GM23338 (cell line): ENCODE results near the gene ZIC2. TPM values are rescaled to one million over a fixed set of nuclear protein-coding genes. Genes with fewer than 3 reads are reported as not detected.
A peak's percentile ranks its signal among the peaks of the same experiment; 100 is the strongest.

Experiments used
- ATAC-seq: fragments of 200-7000 bp; cut with Tn5 transposase; 3 replicates; pipeline ENCODE4 v1.9.1; 2020
- DNase-seq: peaks from one replicate; pipeline ENCODE4 v3.0.0-alpha.2; 2015; ENCODE audit warnings: low spot score
- H2AFZ ChIP-seq: fragments of 200-600 bp; sonication (generic); 2 replicates; pipeline ENCODE4 v1.8.0; 2016; ENCODE audit warnings: antibody characterized with exemption, mild to moderate bottlenecking, moderate library complexity
- H3F3A ChIP-seq: fragments of 200-600 bp; sonication (generic); replicated peaks from 2 replicates; pipeline ENCODE4 v1.8.0; 2017; ENCODE audit warnings: antibody characterized with exemption, mixed run types, low read depth
- H3K27ac ChIP-seq: fragments of 200-600 bp; sonication (generic); 2 replicates; pipeline ENCODE4 v1.6.1; 2016; ENCODE audit warnings: low read depth
- H3K27me3 ChIP-seq: fragments of 200-600 bp; sonication (generic); 2 replicates; pipeline ENCODE4 v1.8.0; 2016; ENCODE audit warnings: mild to moderate bottlenecking, mixed run types, moderate library complexity; ENCODE audit not compliant: insufficient read depth
- H3K36me3 ChIP-seq: fragments of 200-600 bp; sonication (generic); 2 replicates; pipeline ENCODE4 v1.8.0; 2016; ENCODE audit warnings: mild to moderate bottlenecking; ENCODE audit not compliant: insufficient read depth
- H3K4me1 ChIP-seq: fragments of 200-600 bp; sonication (generic); 2 replicates; pipeline ENCODE4 v1.8.0; 2016; ENCODE audit warnings: mild to moderate bottlenecking, moderate library complexity; ENCODE audit not compliant: insufficient read depth
- H3K4me2 ChIP-seq: fragments of 200-600 bp; sonication (generic); 2 replicates; pipeline ENCODE4 v1.7.1; 2017; ENCODE audit warnings: mixed run types
- H3K4me3 ChIP-seq: fragments of 200-600 bp; sonication (generic); 2 replicates; pipeline ENCODE4 v1.6.1; 2016; ENCODE audit warnings: mixed run types
- H3K79me2 ChIP-seq: fragments of 200-600 bp; sonication (generic); replicated peaks from 2 replicates; pipeline ENCODE4 v1.8.0; 2017; ENCODE audit warnings: mild to moderate bottlenecking; ENCODE audit not compliant: insufficient read depth
- H3K9me2 ChIP-seq: fragments of 200-600 bp; sonication (generic); 2 replicates; pipeline ENCODE4 v1.8.0; 2017; ENCODE audit not compliant: insufficient read depth
- H4K20me1 ChIP-seq: fragments of 200-600 bp; sonication (generic); replicated peaks from 2 replicates; pipeline ENCODE4 v1.8.0; 2017; ENCODE audit warnings: mild to moderate bottlenecking; ENCODE audit not compliant: insufficient read depth
- H3K27ac Mint-ChIP-seq: 2 replicates; pipeline ENCODE4 v1.8.0; 2020; ENCODE audit warnings: inconsistent platforms, mild to moderate bottlenecking, moderate library complexity, mixed read lengths
- H3K27me3 Mint-ChIP-seq: 3 replicates; pipeline ENCODE4 v1.8.0; 2022; ENCODE audit warnings: low read depth, mild to moderate bottlenecking, moderate library complexity, mixed read lengths, inconsistent platforms; ENCODE audit not compliant: insufficient read depth, poor library complexity
- H3K36me3 Mint-ChIP-seq: 3 replicates; pipeline ENCODE4 v1.8.0; 2021; ENCODE audit warnings: low read depth, mild to moderate bottlenecking, inconsistent platforms, moderate library complexity, mixed read lengths
- H3K4me1 Mint-ChIP-seq: 3 replicates; pipeline ENCODE4 v1.8.0; 2020; ENCODE audit warnings: mild to moderate bottlenecking, inconsistent platforms, mixed read lengths
- H3K4me3 Mint-ChIP-seq: 3 replicates; pipeline ENCODE4 v1.8.0; 2021; ENCODE audit warnings: moderate library complexity, mild to moderate bottlenecking, inconsistent platforms, mixed read lengths
- H3K9me3 Mint-ChIP-seq: 3 replicates; pipeline ENCODE4 v1.8.0; 2020; ENCODE audit warnings: moderate library complexity, mild to moderate bottlenecking, inconsistent platforms, mixed read lengths
- CREB1 ChIP-seq: fragments of 250-450 bp; sonication (Bioruptor Pico); IDR thresholded peaks from 2 replicates; pipeline ENCODE4 v1.5.0; 2020; ENCODE audit warnings: low read depth, mild to moderate bottlenecking, moderate library complexity
- EZH2 ChIP-seq: fragments of 200-600 bp; sonication (generic); IDR thresholded peaks from one replicate; pipeline ENCODE4 v1.8.0; 2017; ENCODE audit warnings: antibody characterized with exemption, mild to moderate bottlenecking, low read depth; ENCODE audit not compliant: unreplicated experiment
- EZH2phosphoT487 ChIP-seq: fragments of 200-600 bp; sonication (generic); IDR thresholded peaks from one replicate; pipeline ENCODE4 v1.8.1; 2018; ENCODE audit warnings: antibody characterized with exemption; ENCODE audit not compliant: unreplicated experiment
- JUNB ChIP-seq: IDR thresholded peaks from one replicate; pipeline ENCODE4 v1.6.1; 2016; ENCODE audit warnings: antibody characterized with exemption; ENCODE audit not compliant: unreplicated experiment
- NANOG ChIP-seq: IDR thresholded peaks from 2 replicates; pipeline ENCODE4 v1.6.1; 2016; ENCODE audit warnings: antibody characterized with exemption, borderline replicate concordance
- STAT1 ChIP-seq: IDR thresholded peaks from one replicate; pipeline ENCODE4 v1.6.1; 2016; ENCODE audit warnings: antibody characterized with exemption; ENCODE audit not compliant: unreplicated experiment
- ZNF114 ChIP-seq: fragments of 250-450 bp; sonication (Bioruptor Pico); IDR thresholded peaks from 2 replicates; pipeline ENCODE4 v1.5.0; 2020; ENCODE audit warnings: mild to moderate bottlenecking, moderate library complexity
- ZNF331 ChIP-seq: fragments of 250-450 bp; sonication (Bioruptor Pico); IDR thresholded peaks from 2 replicates; pipeline ENCODE4 v1.5.0; 2020; ENCODE audit warnings: low read depth, mild to moderate bottlenecking, moderate library complexity
- polyA plus RNA-seq: library from polyadenylated mRNA; unstranded; fragments of >200 nt; fragmentation: Nextera tagmentation; extraction: Ambion mirVana; gene quantifications from 2 replicates; pipeline ENCODE4 v1.2.1, GENCODE V29; 2016
- total RNA-seq: library from RNA; depleted of rRNA; stranded (reverse); fragments of >200 nt; shearing (Covaris generic); gene quantifications from 2 replicates; pipeline ENCODE4 v1.2.3, GENCODE V29; 2014
- TF ChIP-seq, protein P1 (sequence below), 2 experiments: fragments of 200-600 bp in 1 of 2; sonication (generic) in 1 of 2; conservative IDR thresholded peaks; 2 replicates each; pipeline versions ENCODE4 v1.5.1 to v1.6.1; 2016 to 2017; ENCODE audit warnings: antibody characterized with exemption in 2 of 2, low read depth in 2 of 2, mild to moderate bottlenecking in 2 of 2, moderate library complexity in 1 of 2
- TF ChIP-seq, protein P2 (sequence below): IDR thresholded peaks from one replicate; pipeline ENCODE4 v1.6.1; 2018; ENCODE audit warnings: antibody characterized with exemption; ENCODE audit not compliant: unreplicated experiment
- TF ChIP-seq, protein P3 (sequence below): IDR thresholded peaks from 2 replicates; pipeline ENCODE4 v1.6.1; 2016; ENCODE audit warnings: antibody characterized with exemption

The ZIC2 gene
- total and polyA plus RNA-seq, 2 experiments from 2014 or later = 63.2 to 87.9 TPM

DNA sequence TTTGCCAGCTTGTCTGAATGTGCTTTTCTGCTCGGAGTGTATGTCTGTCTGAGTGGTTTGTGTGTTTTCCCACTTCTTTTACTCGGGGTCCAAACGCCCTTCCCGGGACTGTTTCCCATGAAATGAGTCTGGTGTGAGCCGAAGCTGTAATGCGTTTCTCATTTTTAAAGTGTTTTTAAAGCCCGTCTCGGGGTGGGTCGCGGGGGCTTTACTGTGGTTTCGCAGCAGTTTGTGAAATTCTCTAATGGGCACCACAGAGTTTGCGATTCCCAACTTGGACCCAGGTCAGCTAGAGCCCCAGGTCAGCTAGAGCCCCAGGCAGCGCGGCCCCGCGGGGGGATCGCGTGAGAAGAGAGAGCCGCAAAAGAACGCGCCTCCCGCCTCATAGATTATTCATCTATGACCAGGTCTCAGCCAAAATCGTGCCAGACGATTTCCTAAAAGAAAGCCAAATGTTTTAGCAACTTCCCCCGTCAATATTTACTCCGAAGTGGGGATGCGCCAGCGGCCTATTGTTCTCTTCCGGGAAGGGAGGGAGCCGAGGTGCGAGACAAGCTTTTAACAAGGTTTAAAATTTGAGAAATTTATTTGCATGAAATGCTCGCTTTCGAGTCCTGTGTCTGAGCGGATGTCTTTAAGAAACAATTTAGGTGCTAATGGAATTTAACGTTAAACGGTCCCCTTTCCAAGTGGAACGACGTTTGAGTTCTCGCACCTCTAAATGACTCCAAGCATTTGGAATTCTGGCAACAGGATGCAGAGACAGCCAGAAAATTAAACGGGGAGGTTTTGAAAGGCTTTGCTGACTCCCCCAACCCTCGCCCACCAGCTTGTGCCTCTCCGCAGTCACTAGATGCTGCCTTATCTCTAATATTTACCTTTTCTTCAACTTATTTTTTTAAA, 2.2 kb downstream of the ZIC2 start:
- Histone ChIP-seq H3K27me3 (peaks cover 73% of the 10 kb centered on the region), H3K9me2 (no peaks in the 10 kb centered on the region), H3K79me2 (peaks cover 55% of the 10 kb centered on the region), H3K4me3 (peak overlapping the region; percentile 89), H3K36me3 (peaks cover 6% of the 10 kb centered on the region; the same call in 1 of the 2 replicates), H3K4me2 (peak overlapping the region; percentile 87), H3F3A (peaks cover 40% of the 10 kb centered on the region), H3K4me1 (peaks cover 30% of the 10 kb centered on the region), H2AFZ (no peak overlapping the region), H4K20me1 (peaks cover 17% of the 10 kb centered on the region), H3K27ac (peak overlapping the region; percentile 28; the same call in 1 of the 2 replicates)
- Mint-ChIP-seq H3K4me1 (peaks cover 24% of the 10 kb centered on the region), H3K36me3 (peaks cover 54% of the 10 kb centered on the region), H3K9me3 (peaks cover 29% of the 10 kb centered on the region), H3K27me3 (peaks cover 67% of the 10 kb centered on the region), H3K27ac (peak overlapping the region; percentile 97), H3K4me3 (peak overlapping the region; percentile 97)
- DNase-seq (peak; percentile 63), ATAC-seq (no peak)
- TF ChIP-seq NANOG (no peak), EZH2 (no peak), ZNF114 (CRISPR knock-in tag) (no peak), JUNB (no peak), STAT1 (no peak), EZH2phosphoT487 (no peak), CREB1 (CRISPR knock-in tag) (no peak), ZNF331 (CRISPR knock-in tag) (no peak)
- TF ChIP-seq, protein P1, sequence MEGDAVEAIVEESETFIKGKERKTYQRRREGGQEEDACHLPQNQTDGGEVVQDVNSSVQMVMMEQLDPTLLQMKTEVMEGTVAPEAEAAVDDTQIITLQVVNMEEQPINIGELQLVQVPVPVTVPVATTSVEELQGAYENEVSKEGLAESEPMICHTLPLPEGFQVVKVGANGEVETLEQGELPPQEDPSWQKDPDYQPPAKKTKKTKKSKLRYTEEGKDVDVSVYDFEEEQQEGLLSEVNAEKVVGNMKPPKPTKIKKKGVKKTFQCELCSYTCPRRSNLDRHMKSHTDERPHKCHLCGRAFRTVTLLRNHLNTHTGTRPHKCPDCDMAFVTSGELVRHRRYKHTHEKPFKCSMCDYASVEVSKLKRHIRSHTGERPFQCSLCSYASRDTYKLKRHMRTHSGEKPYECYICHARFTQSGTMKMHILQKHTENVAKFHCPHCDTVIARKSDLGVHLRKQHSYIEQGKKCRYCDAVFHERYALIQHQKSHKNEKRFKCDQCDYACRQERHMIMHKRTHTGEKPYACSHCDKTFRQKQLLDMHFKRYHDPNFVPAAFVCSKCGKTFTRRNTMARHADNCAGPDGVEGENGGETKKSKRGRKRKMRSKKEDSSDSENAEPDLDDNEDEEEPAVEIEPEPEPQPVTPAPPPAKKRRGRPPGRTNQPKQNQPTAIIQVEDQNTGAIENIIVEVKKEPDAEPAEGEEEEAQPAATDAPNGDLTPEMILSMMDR (conservative IDR thresholded peaks at IDR 0.05; ENCODE audit: low read depth in 2 of 2) = no peak

- Mint-ChIP-seq H3K27ac (peak overlapping the region; percentile 97), H3K36me3 (peaks cover 54% of the 10 kb centered on the region), H3K9me3 (peaks cover 29% of the 10 kb centered on the region), H3K27me3 (peaks cover 68% of the 10 kb centered on the region), H3K4me3 (peak overlapping the region; percentile 97), H3K4me1 (peaks cover 29% of the 10 kb centered on the region)
- Histone ChIP-seq H3K9me2 (no peaks in the 10 kb centered on the region), H3K79me2 (peaks cover 52% of the 10 kb centered on the region), H4K20me1 (peaks cover 17% of the 10 kb centered on the region), H3F3A (peaks cover 35% of the 10 kb centered on the region), H3K36me3 (peaks cover 6% of the 10 kb centered on the region; the same call in 1 of the 2 replicates), H3K4me3 (peak overlapping the region; percentile 89), H3K4me1 (peaks cover 28% of the 10 kb centered on the region), H3K4me2 (peak overlapping the region; percentile 87), H2AFZ (no peak overlapping the region), H3K27ac (0 out of 2 replicates have a peak overlapping the region, but pooled peaks have one; percentile 28), H3K27me3 (peaks cover 73% of the 10 kb centered on the region)
- peak; percentile 74 for DNase-seq
- ATAC-seq = peak; percentile 0; the same call in 1 of the 3 replicates
- no peak for TF ChIP-seq ZNF114 (CRISPR knock-in tag)
- TF ChIP-seq, protein P2, sequence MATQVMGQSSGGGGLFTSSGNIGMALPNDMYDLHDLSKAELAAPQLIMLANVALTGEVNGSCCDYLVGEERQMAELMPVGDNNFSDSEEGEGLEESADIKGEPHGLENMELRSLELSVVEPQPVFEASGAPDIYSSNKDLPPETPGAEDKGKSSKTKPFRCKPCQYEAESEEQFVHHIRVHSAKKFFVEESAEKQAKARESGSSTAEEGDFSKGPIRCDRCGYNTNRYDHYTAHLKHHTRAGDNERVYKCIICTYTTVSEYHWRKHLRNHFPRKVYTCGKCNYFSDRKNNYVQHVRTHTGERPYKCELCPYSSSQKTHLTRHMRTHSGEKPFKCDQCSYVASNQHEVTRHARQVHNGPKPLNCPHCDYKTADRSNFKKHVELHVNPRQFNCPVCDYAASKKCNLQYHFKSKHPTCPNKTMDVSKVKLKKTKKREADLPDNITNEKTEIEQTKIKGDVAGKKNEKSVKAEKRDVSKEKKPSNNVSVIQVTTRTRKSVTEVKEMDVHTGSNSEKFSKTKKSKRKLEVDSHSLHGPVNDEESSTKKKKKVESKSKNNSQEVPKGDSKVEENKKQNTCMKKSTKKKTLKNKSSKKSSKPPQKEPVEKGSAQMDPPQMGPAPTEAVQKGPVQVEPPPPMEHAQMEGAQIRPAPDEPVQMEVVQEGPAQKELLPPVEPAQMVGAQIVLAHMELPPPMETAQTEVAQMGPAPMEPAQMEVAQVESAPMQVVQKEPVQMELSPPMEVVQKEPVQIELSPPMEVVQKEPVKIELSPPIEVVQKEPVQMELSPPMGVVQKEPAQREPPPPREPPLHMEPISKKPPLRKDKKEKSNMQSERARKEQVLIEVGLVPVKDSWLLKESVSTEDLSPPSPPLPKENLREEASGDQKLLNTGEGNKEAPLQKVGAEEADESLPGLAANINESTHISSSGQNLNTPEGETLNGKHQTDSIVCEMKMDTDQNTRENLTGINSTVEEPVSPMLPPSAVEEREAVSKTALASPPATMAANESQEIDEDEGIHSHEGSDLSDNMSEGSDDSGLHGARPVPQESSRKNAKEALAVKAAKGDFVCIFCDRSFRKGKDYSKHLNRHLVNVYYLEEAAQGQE = no peak
- no peak for TF ChIP-seq STAT1
- peak; percentile 24 for TF ChIP-seq EZH2
- TF ChIP-seq, protein P3, sequence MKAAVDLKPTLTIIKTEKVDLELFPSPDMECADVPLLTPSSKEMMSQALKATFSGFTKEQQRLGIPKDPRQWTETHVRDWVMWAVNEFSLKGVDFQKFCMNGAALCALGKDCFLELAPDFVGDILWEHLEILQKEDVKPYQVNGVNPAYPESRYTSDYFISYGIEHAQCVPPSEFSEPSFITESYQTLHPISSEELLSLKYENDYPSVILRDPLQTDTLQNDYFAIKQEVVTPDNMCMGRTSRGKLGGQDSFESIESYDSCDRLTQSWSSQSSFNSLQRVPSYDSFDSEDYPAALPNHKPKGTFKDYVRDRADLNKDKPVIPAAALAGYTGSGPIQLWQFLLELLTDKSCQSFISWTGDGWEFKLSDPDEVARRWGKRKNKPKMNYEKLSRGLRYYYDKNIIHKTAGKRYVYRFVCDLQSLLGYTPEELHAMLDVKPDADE = no peak
- no peak for TF ChIP-seq JUNB
- TF ChIP-seq ZNF331 (CRISPR knock-in tag) = no peak
- no peak for TF ChIP-seq EZH2phosphoT487
These were observed 3.1 kb downstream of the ZIC2 start for GRCh38 chr13:99984461-99985240.
